Activated naive CD4-positive, alpha-beta T cell treated with anti-CD3 and anti-CD28 coated beads, Interleukin-2, amount 50 U/mL, for 24 hours (primary cell): Measurements from ENCODE around the gene BRINP2.

Experiments
- H3K27ac Mint-ChIP-seq: one replicate; pipeline ENCODE4 v1.8.0; 2021; ENCODE audit warnings: mild to moderate bottlenecking, mixed read lengths
- H3K27me3 Mint-ChIP-seq: one replicate; pipeline ENCODE4 v1.8.0; 2021; ENCODE audit warnings: mixed read lengths
- H3K36me3 Mint-ChIP-seq: one replicate; pipeline ENCODE4 v1.8.0; 2021; ENCODE audit warnings: mixed read lengths
- H3K4me1 Mint-ChIP-seq: one replicate; pipeline ENCODE4 v1.8.0; 2021; ENCODE audit warnings: mixed read lengths
- H3K4me3 Mint-ChIP-seq: one replicate; pipeline ENCODE4 v1.8.0; 2021; ENCODE audit warnings: mild to moderate bottlenecking, mixed read lengths
- H3K9me3 Mint-ChIP-seq: one replicate; pipeline ENCODE4 v1.8.0; 2021; ENCODE audit warnings: mixed read lengths

The BRINP2 gene, protein sequence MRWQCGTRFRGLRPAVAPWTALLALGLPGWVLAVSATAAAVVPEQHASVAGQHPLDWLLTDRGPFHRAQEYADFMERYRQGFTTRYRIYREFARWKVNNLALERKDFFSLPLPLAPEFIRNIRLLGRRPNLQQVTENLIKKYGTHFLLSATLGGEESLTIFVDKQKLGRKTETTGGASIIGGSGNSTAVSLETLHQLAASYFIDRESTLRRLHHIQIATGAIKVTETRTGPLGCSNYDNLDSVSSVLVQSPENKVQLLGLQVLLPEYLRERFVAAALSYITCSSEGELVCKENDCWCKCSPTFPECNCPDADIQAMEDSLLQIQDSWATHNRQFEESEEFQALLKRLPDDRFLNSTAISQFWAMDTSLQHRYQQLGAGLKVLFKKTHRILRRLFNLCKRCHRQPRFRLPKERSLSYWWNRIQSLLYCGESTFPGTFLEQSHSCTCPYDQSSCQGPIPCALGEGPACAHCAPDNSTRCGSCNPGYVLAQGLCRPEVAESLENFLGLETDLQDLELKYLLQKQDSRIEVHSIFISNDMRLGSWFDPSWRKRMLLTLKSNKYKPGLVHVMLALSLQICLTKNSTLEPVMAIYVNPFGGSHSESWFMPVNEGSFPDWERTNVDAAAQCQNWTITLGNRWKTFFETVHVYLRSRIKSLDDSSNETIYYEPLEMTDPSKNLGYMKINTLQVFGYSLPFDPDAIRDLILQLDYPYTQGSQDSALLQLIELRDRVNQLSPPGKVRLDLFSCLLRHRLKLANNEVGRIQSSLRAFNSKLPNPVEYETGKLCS

DNA sequence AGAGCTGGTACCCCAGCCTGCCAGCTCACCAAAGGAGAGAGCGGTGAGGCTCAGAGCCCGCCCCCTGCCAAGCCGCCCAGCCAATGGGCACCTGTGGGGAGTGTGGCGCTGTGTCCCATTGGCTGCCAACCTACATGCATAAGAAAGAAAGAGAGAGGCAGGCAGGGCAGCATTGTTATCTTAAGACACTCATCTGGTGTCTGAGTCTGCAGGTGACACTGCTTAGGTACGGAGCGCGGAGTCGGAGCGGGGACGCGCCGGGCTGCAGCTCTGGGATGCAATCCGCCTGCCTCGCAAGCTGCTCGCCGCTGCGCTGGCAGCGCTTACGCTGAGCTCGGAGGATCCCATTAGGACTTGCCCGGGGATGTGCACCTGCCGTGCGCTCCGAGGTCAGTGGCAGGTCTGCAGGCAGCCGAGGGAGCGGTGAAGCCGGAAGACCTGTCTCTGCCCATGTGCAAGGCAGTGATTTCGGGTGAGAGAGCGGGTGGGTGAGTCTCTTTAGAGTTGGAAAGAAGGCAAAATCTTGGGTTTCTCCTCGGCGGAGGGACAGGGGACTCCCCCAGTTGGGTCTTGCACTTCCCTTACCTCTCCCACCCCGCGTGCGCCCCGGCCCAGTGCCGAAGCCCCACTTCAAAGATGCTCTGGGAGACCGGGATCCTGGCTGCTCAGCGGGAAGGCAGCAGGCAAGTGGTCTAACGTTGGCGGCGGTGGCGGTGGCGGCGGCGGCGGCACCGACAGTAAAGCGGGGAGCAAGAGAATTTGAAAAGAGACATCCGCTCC is at the start of gene BRINP2:
Gene BRINP2, plus strand, starts transcription at position 203 of the 780 bp plus-strand sequence. CDS start 58,919 bp downstream, outside the sequence.
- no peak within 1 kb of the TSS for H3K27ac Mint-ChIP-seq
- H3K36me3 Mint-ChIP-seq, result no peaks in the 10 kb centered on the region
- no peaks in the 10 kb centered on the region for H3K9me3 Mint-ChIP-seq
- peaks cover 8% of the 10 kb centered on the region for H3K27me3 Mint-ChIP-seq
- H3K4me1 Mint-ChIP-seq, result no peaks in the 10 kb centered on the region
- no peak within 1 kb of the TSS for H3K4me3 Mint-ChIP-seq

GRCh38 chr1:177122461-177123251 is 48.1 kb upstream of the BRINP2 start:
- Mint-ChIP-seq H3K27ac (no peak overlapping the region), H3K36me3 (no peaks in the 10 kb centered on the region), H3K27me3 (peaks cover 3% of the 10 kb centered on the region), H3K4me1 (no peaks in the 10 kb centered on the region), H3K4me3 (no peak overlapping the region), H3K9me3 (no peaks in the 10 kb centered on the region)

GRCh38 chr1:177124577-177125278 is 46.0 kb upstream of the BRINP2 start:
- H3K27me3 Mint-ChIP-seq, result peaks cover 1% of the 10 kb centered on the region
- H3K4me3 Mint-ChIP-seq, result no peak overlapping the region
- H3K4me1 Mint-ChIP-seq, result no peaks in the 10 kb centered on the region
- H3K36me3 Mint-ChIP-seq, result no peaks in the 10 kb centered on the region
- peaks cover 5% of the 10 kb centered on the region for H3K9me3 Mint-ChIP-seq
- H3K27ac Mint-ChIP-seq, result no peak overlapping the region

DNA sequence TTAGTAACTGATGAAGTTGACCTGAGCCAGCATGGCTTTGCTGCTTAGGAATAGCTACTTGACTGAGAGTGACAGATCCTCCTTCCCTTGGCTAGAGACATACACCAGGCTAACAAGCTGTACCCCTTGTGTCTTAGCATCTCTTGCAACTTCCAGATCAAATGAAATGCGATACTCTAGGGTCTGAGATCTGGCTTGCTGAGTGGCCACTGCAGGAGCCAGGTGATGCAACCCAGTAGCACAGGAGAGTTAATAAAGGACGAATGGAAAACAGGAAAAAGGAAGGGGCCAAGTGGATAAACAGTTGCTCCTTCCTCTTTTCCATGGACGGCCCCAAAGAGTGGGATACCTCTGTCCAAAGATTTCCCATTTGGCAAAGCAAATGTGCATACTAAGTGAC is 44.5 kb upstream of the BRINP2 start:
- Mint-ChIP-seq H3K27ac (no peak overlapping the region), H3K9me3 (peaks cover 5% of the 10 kb centered on the region), H3K4me3 (no peak overlapping the region), H3K27me3 (peaks cover 1% of the 10 kb centered on the region), H3K36me3 (no peaks in the 10 kb centered on the region), H3K4me1 (no peaks in the 10 kb centered on the region)

DNA sequence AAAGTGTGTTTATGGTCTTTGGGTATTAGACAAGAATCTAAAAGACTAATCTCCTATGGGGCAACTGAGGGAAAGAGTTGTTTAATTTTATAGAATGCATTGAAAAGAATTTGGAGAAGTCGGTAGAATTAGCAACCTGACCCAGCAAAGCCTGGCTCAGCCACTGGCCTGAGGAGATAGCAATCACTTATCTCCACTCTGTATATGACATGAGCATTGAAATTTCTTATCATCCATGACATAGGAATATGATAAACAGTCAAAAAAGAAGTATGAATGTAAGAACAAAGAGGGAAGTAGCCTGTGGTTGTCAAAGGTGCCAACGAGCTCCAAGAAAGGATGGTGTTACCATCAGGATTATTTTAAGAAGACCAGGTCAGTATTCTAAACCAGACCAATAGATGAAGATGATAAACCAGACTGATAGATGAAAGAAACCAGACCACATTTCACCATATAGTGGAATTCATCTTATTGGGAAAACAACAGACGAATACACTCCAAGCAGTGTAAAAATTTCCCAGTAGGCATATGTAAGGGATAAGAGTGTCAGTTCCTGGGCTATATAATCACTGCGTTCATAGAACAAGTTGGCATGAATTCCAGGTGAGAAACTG is 42.0 kb upstream of the BRINP2 start:
- H3K4me3 Mint-ChIP-seq, result no peak overlapping the region
- H3K27me3 Mint-ChIP-seq, result peaks cover 1% of the 10 kb centered on the region
- H3K27ac Mint-ChIP-seq, result no peak overlapping the region
- no peaks in the 10 kb centered on the region for H3K36me3 Mint-ChIP-seq
- H3K9me3 Mint-ChIP-seq, result peaks cover 5% of the 10 kb centered on the region
- no peaks in the 10 kb centered on the region for H3K4me1 Mint-ChIP-seq

DNA sequence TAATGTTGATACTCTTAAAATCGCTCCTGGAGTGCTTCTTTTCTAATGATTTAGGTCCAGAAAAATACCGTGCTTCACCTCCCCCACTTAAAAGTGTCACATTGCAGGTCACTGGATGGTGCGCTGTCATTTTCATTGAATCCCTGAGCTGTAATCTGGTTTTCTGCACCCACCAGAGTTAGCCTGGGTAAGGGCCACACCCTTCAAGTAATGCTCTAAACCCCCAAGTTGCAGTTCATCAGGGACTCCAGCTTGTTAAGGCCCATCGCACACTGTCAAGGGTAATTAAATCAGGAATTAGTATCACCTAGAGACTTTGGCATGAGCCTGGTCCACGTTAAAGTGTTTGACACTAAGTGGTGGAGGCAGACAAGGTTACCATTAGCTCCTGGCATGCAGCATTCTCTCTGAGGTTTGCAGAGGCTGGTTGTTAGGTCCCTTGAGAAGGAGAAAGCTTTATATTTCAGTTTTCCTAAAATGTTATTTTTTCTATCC is 40.3 kb upstream of the BRINP2 start:
- Mint-ChIP-seq H3K36me3 (no peaks in the 10 kb centered on the region), H3K27me3 (peaks cover 1% of the 10 kb centered on the region), H3K9me3 (peaks cover 5% of the 10 kb centered on the region), H3K4me3 (no peak overlapping the region), H3K27ac (no peak overlapping the region), H3K4me1 (no peaks in the 10 kb centered on the region)

DNA sequence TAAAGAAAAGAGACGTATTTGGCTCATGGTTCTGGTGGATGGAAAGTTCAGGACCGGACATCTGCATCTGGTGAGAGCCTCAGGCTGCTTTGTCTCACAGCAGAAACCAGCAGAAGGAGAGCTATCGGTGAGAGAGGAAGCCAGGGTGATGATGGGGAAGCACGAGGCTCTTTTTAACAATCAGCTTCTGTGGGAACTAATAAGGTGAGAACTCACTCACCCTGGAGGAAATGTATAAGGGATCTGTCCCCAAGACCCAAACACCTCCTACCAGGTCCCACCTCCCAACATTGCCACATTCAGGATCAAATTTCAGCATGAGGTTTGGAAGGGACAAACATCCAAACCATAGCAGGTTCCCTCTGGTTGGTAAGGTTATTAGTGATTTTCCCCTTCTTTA is 39.0 kb upstream of the BRINP2 start:
- H3K27ac Mint-ChIP-seq, result no peak overlapping the region
- no peaks in the 10 kb centered on the region for H3K36me3 Mint-ChIP-seq
- peaks cover 1% of the 10 kb centered on the region for H3K27me3 Mint-ChIP-seq
- H3K9me3 Mint-ChIP-seq, result peaks cover 5% of the 10 kb centered on the region
- no peaks in the 10 kb centered on the region for H3K4me1 Mint-ChIP-seq
- no peak overlapping the region for H3K4me3 Mint-ChIP-seq

- H3K4me1 Mint-ChIP-seq, result no peaks in the 10 kb centered on the region
- no peak overlapping the region for H3K27ac Mint-ChIP-seq
- H3K4me3 Mint-ChIP-seq, result no peak overlapping the region
- H3K36me3 Mint-ChIP-seq, result no peaks in the 10 kb centered on the region
- peaks cover 5% of the 10 kb centered on the region for H3K9me3 Mint-ChIP-seq
- peaks cover 1% of the 10 kb centered on the region for H3K27me3 Mint-ChIP-seq
Measured at GRCh38 chr1:177132141-177132540, 38.6 kb upstream of the BRINP2 start.

DNA sequence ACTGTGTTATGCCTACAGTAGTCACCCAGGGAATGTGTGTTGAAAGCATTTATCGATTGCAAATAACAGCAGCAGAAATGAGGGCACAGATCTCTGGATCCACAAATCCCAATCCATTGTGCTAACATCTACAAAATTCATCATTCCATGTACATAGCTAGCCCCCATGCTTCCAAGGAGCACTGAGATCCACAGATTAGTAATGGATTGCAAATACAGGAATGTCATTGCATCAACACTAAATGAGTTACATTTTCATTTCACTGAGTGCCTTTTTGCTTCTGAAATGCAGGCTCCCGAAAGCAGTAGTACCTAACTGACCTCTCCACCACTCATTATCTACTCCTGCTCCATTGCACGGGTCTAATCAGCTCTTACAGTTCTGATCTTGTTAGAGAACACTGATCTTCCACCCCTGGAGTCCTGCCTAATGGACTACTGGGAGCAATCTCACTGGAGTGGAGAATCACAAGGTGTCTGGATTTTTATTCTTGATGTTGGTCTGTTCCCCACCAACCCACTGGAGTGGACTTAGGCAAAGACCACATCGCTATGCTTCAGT is 36.7 kb upstream of the BRINP2 start:
- no peak overlapping the region for H3K4me3 Mint-ChIP-seq
- no peak overlapping the region for H3K27ac Mint-ChIP-seq
- H3K36me3 Mint-ChIP-seq, result no peaks in the 10 kb centered on the region
- peaks cover 3% of the 10 kb centered on the region for H3K9me3 Mint-ChIP-seq
- H3K27me3 Mint-ChIP-seq, result peaks cover 1% of the 10 kb centered on the region
- H3K4me1 Mint-ChIP-seq, result no peaks in the 10 kb centered on the region

DNA sequence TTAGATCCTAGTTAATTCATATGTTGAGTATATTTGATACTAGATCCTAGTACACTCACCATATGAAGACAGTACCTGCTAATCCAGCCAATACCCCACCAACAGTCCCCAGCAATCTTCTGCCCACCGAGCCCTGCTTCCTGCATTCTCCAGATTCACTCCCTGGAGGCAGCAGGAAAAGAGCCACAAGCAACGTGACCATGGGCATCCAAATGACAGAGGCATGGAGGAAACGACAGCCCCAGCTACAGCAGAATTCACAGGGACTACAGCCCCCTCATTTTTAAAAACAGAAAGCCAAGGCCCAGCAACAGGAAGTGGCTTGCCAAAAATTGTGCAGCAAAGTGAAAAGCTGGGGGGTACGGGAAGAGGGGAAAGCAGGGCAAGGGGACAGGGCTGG is 35.5 kb upstream of the BRINP2 start:
- H3K4me3 Mint-ChIP-seq, result no peak overlapping the region
- H3K9me3 Mint-ChIP-seq, result no peaks in the 10 kb centered on the region
- H3K27me3 Mint-ChIP-seq, result peaks cover 1% of the 10 kb centered on the region
- H3K4me1 Mint-ChIP-seq, result no peaks in the 10 kb centered on the region
- no peaks in the 10 kb centered on the region for H3K36me3 Mint-ChIP-seq
- H3K27ac Mint-ChIP-seq, result no peak overlapping the region

- Mint-ChIP-seq H3K4me3 (no peak overlapping the region), H3K27me3 (no peaks in the 10 kb centered on the region), H3K9me3 (no peaks in the 10 kb centered on the region), H3K36me3 (no peaks in the 10 kb centered on the region), H3K4me1 (no peaks in the 10 kb centered on the region), H3K27ac (no peak overlapping the region)
Measured at GRCh38 chr1:177137814-177138213, 32.9 kb upstream of the BRINP2 start.

DNA sequence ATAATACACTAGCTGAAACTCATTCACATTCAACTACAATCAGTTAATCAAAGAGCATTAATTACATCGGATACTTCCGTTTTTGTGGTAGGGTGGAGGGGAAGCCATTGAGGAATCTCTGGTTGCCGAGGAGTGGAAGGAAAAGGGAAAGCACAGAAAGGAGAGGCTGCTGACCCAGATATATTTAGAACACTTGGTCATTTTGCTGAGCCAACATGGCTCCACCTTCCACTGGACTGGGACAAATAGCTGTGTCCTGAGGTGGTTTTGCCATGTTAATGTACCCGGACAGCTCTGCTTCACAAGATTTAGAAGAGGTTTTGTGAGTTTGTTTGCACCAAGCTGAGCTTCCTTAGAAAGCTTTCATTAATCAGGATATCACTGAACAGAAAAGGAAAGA is 32.4 kb upstream of the BRINP2 start:
- Mint-ChIP-seq H3K27me3 (no peaks in the 10 kb centered on the region), H3K4me1 (no peaks in the 10 kb centered on the region), H3K27ac (no peak overlapping the region), H3K36me3 (no peaks in the 10 kb centered on the region), H3K9me3 (no peaks in the 10 kb centered on the region), H3K4me3 (no peak overlapping the region)

- no peaks in the 10 kb centered on the region for H3K4me1 Mint-ChIP-seq
- no peak overlapping the region for H3K4me3 Mint-ChIP-seq
- H3K9me3 Mint-ChIP-seq, result no peaks in the 10 kb centered on the region
- no peaks in the 10 kb centered on the region for H3K27me3 Mint-ChIP-seq
- no peaks in the 10 kb centered on the region for H3K36me3 Mint-ChIP-seq
- H3K27ac Mint-ChIP-seq, result no peak overlapping the region
Measured at GRCh38 chr1:177142010-177142409, 28.7 kb upstream of the BRINP2 start.

- Mint-ChIP-seq H3K4me3 (no peak overlapping the region), H3K27ac (no peak overlapping the region), H3K4me1 (no peaks in the 10 kb centered on the region), H3K36me3 (no peaks in the 10 kb centered on the region), H3K9me3 (no peaks in the 10 kb centered on the region), H3K27me3 (no peaks in the 10 kb centered on the region)
Measured at GRCh38 chr1:177142791-177143271, 27.9 kb upstream of the BRINP2 start.
